K562 (cell line): ENCODE results near the gene RBM7. TPM values are rescaled to one million over a fixed set of nuclear protein-coding genes. Genes with fewer than 3 reads are reported as not detected.

Experiments
- C11orf30 ChIP-seq: fragments of 450-650 bp; IDR thresholded peaks from 2 replicates; pipeline ENCODE4 v1.6.1; 2016; ENCODE audit warnings: low read depth, mild to moderate bottlenecking
- E2F8 ChIP-seq: fragments of 450-650 bp; IDR thresholded peaks from 2 replicates; pipeline ENCODE4 v1.7.1; 2018; ENCODE audit warnings: mild to moderate bottlenecking, low read depth; ENCODE audit not compliant: partially characterized antibody
- EZH2 ChIP-seq: IDR thresholded peaks from 2 replicates; pipeline ENCODE4 v1.6.1; 2012; ENCODE audit warnings: low read depth, mild to moderate bottlenecking, inconsistent platforms, low read length, borderline replicate concordance
- FOXJ3 ChIP-seq: sonication (generic); formaldehyde crosslinking; IDR thresholded peaks from 2 replicates; pipeline ENCODE4 v1.4.0; 2020; ENCODE audit warnings: mild to moderate bottlenecking, missing genetic modification reagents
- FOXK1 ChIP-seq: sonication (generic); formaldehyde crosslinking; IDR thresholded peaks from 2 replicates; pipeline ENCODE4 v1.8.0; 2022; ENCODE audit warnings: missing genetic modification reagents, mild to moderate bottlenecking, borderline replicate concordance
- GATA2 ChIP-seq: sonication (generic); formaldehyde crosslinking; IDR thresholded peaks from 2 replicates; pipeline ENCODE4 v1.4.0; 2020; ENCODE audit warnings: mild to moderate bottlenecking, missing genetic modification reagents
- GTF3C2 ChIP-seq: IDR thresholded peaks from 3 replicates; pipeline ENCODE4 v1.6.1; 2011; ENCODE audit warnings: borderline replicate concordance, mild to moderate bottlenecking, moderate library complexity; ENCODE audit not compliant: insufficient read length; ENCODE audit errors: extremely low read depth
- MAX ChIP-seq: sonication (generic); formaldehyde crosslinking; IDR thresholded peaks from 2 replicates; pipeline ENCODE4 v1.9.0; 2022; ENCODE audit warnings: mild to moderate bottlenecking, missing genetic modification reagents
- TFAM ChIP-seq: fragments of 250-450 bp; sonication (Bioruptor Pico); conservative IDR thresholded peaks from 2 replicates; pipeline ENCODE4 v1.5.0; 2021; ENCODE audit warnings: mild to moderate bottlenecking, moderate library complexity
- ZBTB26 ChIP-seq: fragments of 450-650 bp; formaldehyde crosslinking; IDR thresholded peaks from 2 replicates; pipeline ENCODE4 v1.4.0; 2022; ENCODE audit warnings: missing genetic modification characterization
- ZBTB5 ChIP-seq: fragments of 450-650 bp; IDR thresholded peaks from 2 replicates; pipeline ENCODE4 v1.6.1; 2017; ENCODE audit warnings: antibody characterized with exemption
- ZNF197 ChIP-seq: fragments of 200-800 bp; sonication (Bioruptor generic); IDR thresholded peaks from 2 replicates; pipeline ENCODE4 v1.6.1; 2016; ENCODE audit warnings: low read depth, missing genetic modification characterization, missing compliant biosample characterization
- ZNF589 ChIP-seq: fragments of 200-800 bp; sonication (Bioruptor generic); IDR thresholded peaks from 2 replicates; pipeline ENCODE4 v1.6.1; 2016; ENCODE audit warnings: low read depth, missing genetic modification characterization, missing compliant biosample characterization
- ZNF639 ChIP-seq, 2 experiments: fragments of 200-800 bp in 1 of 2; sonication (Bioruptor generic) in 1 of 2; sonication (generic) in 1 of 2; formaldehyde crosslinking in 1 of 2; IDR thresholded peaks in 1 of 2; conservative IDR thresholded peaks in 1 of 2; 2 replicates each; pipeline versions ENCODE4 v1.5.0 to v1.6.1; 2016 to 2020; ENCODE audit warnings: missing compliant biosample characterization in 1 of 2, missing genetic modification characterization in 1 of 2, missing genetic modification reagents in 1 of 2
- polyA plus RNA-seq, 8 experiments: library from polyadenylated mRNA; depleted of rRNA in 4 of 8; stranded (reverse) in 5 of 8; unstranded in 3 of 8; fragments of >200 nt; fragmentation: Nextera tagmentation in 2 of 8; fragmentation: Illumina TruSeq in 1 of 8; extraction: Ambion mirVana in 2 of 8; extraction: Trizol in 1 of 8; gene quantifications; 2 replicates each; pipeline versions ENCODE4 v1.2.1 to v1.2.3, GENCODE V29; 2011 to 2014; ENCODE audit warnings: inconsistent platforms in 1 of 8, missing spikeins in 1 of 8
- total RNA-seq, 7 experiments: library from RNA; depleted of rRNA in 6 of 7; stranded (reverse); fragments of >200 nt in 6 of 7; fragmentation: Illumina TruSeq in 2 of 7; extraction: Trizol in 2 of 7; gene quantifications; 2 replicates each; pipeline versions ENCODE4 v1.2.1 to v1.2.3, GENCODE V29; 2011 to 2021; ENCODE audit warnings: low replicate concordance in 1 of 7

Gene RBM7
- total and polyA plus RNA-seq, 9 of the 15 experiments (the other 6 are each of a cell fraction or from before 2014, with no cell fraction given) = 26.0 to 76.8 (median 49.6) TPM

GRCh38 chr11:114440121-114440860 is 39.8 kb downstream of the RBM7 start (continued):
- TF ChIP-seq FOXJ3 (CRISPR knock-in tag) (no peak), MAX (CRISPR knock-in tag) (no peak), C11orf30 (no peak), ZBTB5 (no peak), ZNF589 (CRISPR knock-in tag) (no peak), GTF3C2 (no peak), ZNF197 (CRISPR knock-in tag) (no peak), TFAM (CRISPR knock-in tag) (no peak), ZNF639 (CRISPR knock-in tag; conservative IDR thresholded peaks at IDR 0.05 in 1 of 2, IDR thresholded peaks at IDR 0.05 in 1 of 2) (0 out of 4 replicates have a peak, but pooled peaks of 1 of the 2 experiments have one; percentile 23), EZH2 (no peak), FOXK1 (CRISPR knock-in tag) (peak; percentile 23; the same call in 1 of the 2 replicates), GATA2 (CRISPR knock-in tag) (0 out of 2 replicates have a peak, but pooled peaks have one; percentile 17), E2F8 (no peak), ZBTB26 (CRISPR knock-in tag) (no peak)
